GM12872 (cell line): Measurements from ENCODE around the gene MIF4GD.
A peak's percentile ranks its signal among the peaks of the same experiment; 100 is the strongest.

ENCODE experiments used
- TF ChIP-seq, protein P1 (sequence below): IDR thresholded peaks from 3 replicates; pipeline ENCODE4 v1.5.1; 2011; ENCODE audit warnings: low read depth, mild to moderate bottlenecking, low read length, moderate library complexity; ENCODE audit not compliant: insufficient read depth

MIF4GD gene

GRCh38 chr17:75239214-75239613 is 31.8 kb downstream of the MIF4GD start:
- TF ChIP-seq, protein P1, sequence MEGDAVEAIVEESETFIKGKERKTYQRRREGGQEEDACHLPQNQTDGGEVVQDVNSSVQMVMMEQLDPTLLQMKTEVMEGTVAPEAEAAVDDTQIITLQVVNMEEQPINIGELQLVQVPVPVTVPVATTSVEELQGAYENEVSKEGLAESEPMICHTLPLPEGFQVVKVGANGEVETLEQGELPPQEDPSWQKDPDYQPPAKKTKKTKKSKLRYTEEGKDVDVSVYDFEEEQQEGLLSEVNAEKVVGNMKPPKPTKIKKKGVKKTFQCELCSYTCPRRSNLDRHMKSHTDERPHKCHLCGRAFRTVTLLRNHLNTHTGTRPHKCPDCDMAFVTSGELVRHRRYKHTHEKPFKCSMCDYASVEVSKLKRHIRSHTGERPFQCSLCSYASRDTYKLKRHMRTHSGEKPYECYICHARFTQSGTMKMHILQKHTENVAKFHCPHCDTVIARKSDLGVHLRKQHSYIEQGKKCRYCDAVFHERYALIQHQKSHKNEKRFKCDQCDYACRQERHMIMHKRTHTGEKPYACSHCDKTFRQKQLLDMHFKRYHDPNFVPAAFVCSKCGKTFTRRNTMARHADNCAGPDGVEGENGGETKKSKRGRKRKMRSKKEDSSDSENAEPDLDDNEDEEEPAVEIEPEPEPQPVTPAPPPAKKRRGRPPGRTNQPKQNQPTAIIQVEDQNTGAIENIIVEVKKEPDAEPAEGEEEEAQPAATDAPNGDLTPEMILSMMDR: no peak

- TF ChIP-seq, protein P1: peak; percentile 94
Measured at GRCh38 chr17:75238684-75239191, 32.3 kb downstream of the MIF4GD start.

- TF ChIP-seq, protein P1: no peak
Measured at GRCh38 chr17:75238020-75238580, 32.9 kb downstream of the MIF4GD start.

GRCh38 chr17:75237100-75238014 is 33.7 kb downstream of the MIF4GD start:
- TF ChIP-seq, protein P1: no peak

GRCh38 chr17:75232786-75233185 is 38.2 kb downstream of the MIF4GD start:
- TF ChIP-seq, protein P1: no peak

- TF ChIP-seq, protein P1: no peak
Measured at GRCh38 chr17:75231741-75232464, 39.1 kb downstream of the MIF4GD start.

- TF ChIP-seq, protein P1: no peak
Measured at GRCh38 chr17:75231071-75231470, 40.0 kb downstream of the MIF4GD start.
